GM10847 (cell line): ENCODE results near the gene LMOD3.

ENCODE experiments used
- POLR2A ChIP-seq: IDR thresholded peaks from 2 replicates; pipeline ENCODE4 v1.6.1; 2011; ENCODE audit not compliant: insufficient read length; ENCODE audit errors: extremely low read depth

LMOD3 gene

GRCh38 chr3:69107841-69108240, 14.6 kb downstream of the LMOD3 start:
- TF ChIP-seq POLR2A: no peak

GRCh38 chr3:69105320-69105719, 17.1 kb downstream of the LMOD3 start:
- no peak for TF ChIP-seq POLR2A

- no peak for TF ChIP-seq POLR2A
These were observed 17.8 kb downstream of the LMOD3 start for GRCh38 chr3:69104586-69104985.

GRCh38 chr3:69103123-69103522, 19.3 kb downstream of the LMOD3 start:
- no peak for TF ChIP-seq POLR2A

GRCh38 chr3:69102384-69102783, 20.0 kb downstream of the LMOD3 start:
- TF ChIP-seq POLR2A: no peak

- TF ChIP-seq POLR2A: no peak
These were observed 22.8 kb downstream of the LMOD3 start for GRCh38 chr3:69099576-69099975.

- no peak for TF ChIP-seq POLR2A
These were observed 24.8 kb downstream of the LMOD3 start for GRCh38 chr3:69097407-69098086.

GRCh38 chr3:69096299-69096698, 26.1 kb downstream of the LMOD3 start:
- no peak for TF ChIP-seq POLR2A

GRCh38 chr3:69095636-69096035, 26.8 kb downstream of the LMOD3 start:
- no peak for TF ChIP-seq POLR2A

GRCh38 chr3:69094467-69095205, 27.8 kb downstream of the LMOD3 start:
- no peak for TF ChIP-seq POLR2A

- TF ChIP-seq POLR2A: no peak
These were observed 30.3 kb downstream of the LMOD3 start for GRCh38 chr3:69092030-69092516.

- TF ChIP-seq POLR2A: no peak
These were observed 30.9 kb downstream of the LMOD3 start for GRCh38 chr3:69091389-69092029.

- no peak for TF ChIP-seq POLR2A
These were observed 32.4 kb downstream of the LMOD3 start for GRCh38 chr3:69090021-69090420.

GRCh38 chr3:69088063-69088462, 34.3 kb downstream of the LMOD3 start:
- TF ChIP-seq POLR2A: no peak

GRCh38 chr3:69087030-69087791, 35.2 kb downstream of the LMOD3 start:
- TF ChIP-seq POLR2A: no peak

GRCh38 chr3:69085833-69086722, 36.3 kb downstream of the LMOD3 start:
- TF ChIP-seq POLR2A: no peak
